GM12875 (cell line): Measurements from ENCODE around the gene ZIC2.

Source experiments
- H3K4me3 ChIP-seq: one replicate; pipeline ENCODE4 v1.5.1; 2011; ENCODE audit warnings: low read depth, low read length, control low read depth
- CTCF ChIP-seq: IDR thresholded peaks from 2 replicates; pipeline ENCODE4 v1.5.1; 2011; ENCODE audit warnings: low read depth, mild to moderate bottlenecking, control low read depth, inconsistent platforms, low read length, moderate library complexity, borderline replicate concordance; ENCODE audit not compliant: insufficient read depth

Gene ZIC2

DNA sequence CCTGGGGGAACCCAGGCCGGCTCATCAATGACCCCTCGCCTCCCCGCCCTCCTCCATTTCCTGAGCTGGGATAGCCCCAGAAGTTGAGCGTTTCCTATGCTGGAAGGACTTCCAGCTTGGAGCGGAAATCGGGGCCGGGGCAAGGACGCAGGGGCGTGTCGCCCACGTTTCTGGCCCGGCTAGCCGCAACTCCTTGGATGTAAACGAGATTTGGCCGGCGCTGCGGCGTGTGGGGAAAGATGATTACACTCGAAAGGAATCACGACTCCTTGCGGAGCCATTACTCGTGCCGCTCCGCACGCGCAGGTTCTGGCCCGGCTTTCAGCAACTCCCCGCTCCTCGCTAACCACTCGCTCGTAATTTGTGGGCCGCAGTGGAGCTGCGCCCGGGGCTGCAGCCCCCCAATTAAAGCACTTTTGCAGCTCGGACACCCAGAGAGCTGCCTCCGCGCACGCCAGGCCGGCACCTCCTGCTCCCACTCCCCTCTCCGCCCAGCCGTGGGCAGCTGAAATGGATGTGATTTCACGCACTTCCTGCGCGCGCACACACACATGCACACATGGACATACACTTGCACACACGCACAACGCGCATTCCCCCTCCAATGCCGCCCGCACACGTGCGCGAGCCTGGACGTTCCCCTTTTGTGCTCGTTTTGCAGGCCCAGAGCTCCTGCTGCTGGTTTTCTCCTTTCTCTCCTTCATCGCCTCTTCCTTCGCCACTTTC is 25.7 kb upstream of the ZIC2 start:
- H3K4me3 ChIP-seq = no peak overlapping the region
- no peak for TF ChIP-seq CTCF

- H3K4me3 ChIP-seq = no peak overlapping the region
- no peak for TF ChIP-seq CTCF
Observed at GRCh38 chr13:99956473-99957349, 24.9 kb upstream of the ZIC2 start.

GRCh38 chr13:99958406-99959126 is 23.0 kb upstream of the ZIC2 start:
- TF ChIP-seq CTCF = no peak
- H3K4me3 ChIP-seq = no peak overlapping the region

GRCh38 chr13:99959127-99959539 is 22.5 kb upstream of the ZIC2 start:
- H3K4me3 ChIP-seq = no peak overlapping the region
- no peak for TF ChIP-seq CTCF

- H3K4me3 ChIP-seq = no peak overlapping the region
- TF ChIP-seq CTCF = no peak
Observed at GRCh38 chr13:99959540-99960230, 21.9 kb upstream of the ZIC2 start.

- no peak for TF ChIP-seq CTCF
- H3K4me3 ChIP-seq = no peak overlapping the region
Observed at GRCh38 chr13:99960663-99961311, 20.8 kb upstream of the ZIC2 start.
